Measurements from ENCODE around the gene F13A1. TPM values are rescaled to one million over a fixed set of nuclear protein-coding genes. Genes with fewer than 3 reads are reported as not detected.

The F13A1 gene
- polyA plus RNA-seq, 2 of the 4 experiments (the other 2 are of a cell fraction) = not detected

GRCh38 chr6:6368040-6368683 is 47.7 kb upstream of the F13A1 start:
- no peak overlapping the region for H3K27ac ChIP-seq
- TF ChIP-seq ZSCAN20 (CRISPR knock-in tag; IDR thresholded peaks at IDR 0.05) = no peak
- no peak for DNase-seq (ENCODE audit: low read depth in 1 of 2, low spot score in 1 of 2)
- FAIRE-seq = no peak
- ATAC-seq = no peak
- no peaks in the 10 kb centered on the region for H3K9me3 ChIP-seq
- ChIA-PET CTCF (no interaction called here), POLR2A (no interaction called here)
- H3K4me1 ChIP-seq = no peaks in the 10 kb centered on the region
- WGBS (ENCODE audit: missing lambda C conversion rate) = 49% methylated on average over 3 of the region's 3 CpGs
- H3K4me2 ChIP-seq = no peak overlapping the region
- no peak overlapping the region for H3K4me3 ChIP-seq

GRCh38 chr6:6366803-6367202 is 46.3 kb upstream of the F13A1 start:
- POLR2A ChIA-PET = no interaction called here
- FAIRE-seq (no peak), ATAC-seq (no peak), DNase-seq (ENCODE audit: low read depth in 1 of 2, low spot score in 1 of 2) (no peak)
- Histone ChIP-seq H3K4me2 (no peak overlapping the region), H3K9me3 (no peaks in the 10 kb centered on the region), H3K27ac (no peak overlapping the region), H3K4me1 (no peaks in the 10 kb centered on the region), H3K4me3 (no peak overlapping the region)
- 25% methylated on average over 8 of the region's 8 CpGs for WGBS (ENCODE audit: missing lambda C conversion rate)
- TF ChIP-seq CTCF (IDR thresholded peaks at IDR 0.05) (no peak), PHF8 (IDR thresholded peaks at IDR 0.05; ENCODE audit: borderline replicate concordance, low read depth) (no peak), POLR2A (IDR thresholded peaks at IDR 0.05; ENCODE audit: low read length) (no peak), JUNB (IDR thresholded peaks at IDR 0.05) (no peak), PBX3 (IDR thresholded peaks at IDR 0.05) (no peak), EP300 (IDR thresholded peaks at IDR 0.05) (no peak), ZSCAN20 (CRISPR knock-in tag; IDR thresholded peaks at IDR 0.05) (no peak), CHD2 (IDR thresholded peaks at IDR 0.05; ENCODE audit: low read length, partially characterized antibody) (no peak), ATOH8 (CRISPR knock-in tag; IDR thresholded peaks at IDR 0.05; ENCODE audit: low read depth) (no peak), HOXB13 (CRISPR knock-in tag; IDR thresholded peaks at IDR 0.05; ENCODE audit: low read depth) (no peak), ZFP36 (IDR thresholded peaks at IDR 0.05; ENCODE audit: borderline replicate concordance, partially characterized antibody) (no peak), FOXS1 (CRISPR knock-in tag; IDR thresholded peaks at IDR 0.05) (no peak), E2F6 (IDR thresholded peaks at IDR 0.05; ENCODE audit: borderline replicate concordance, low read depth) (no peak)
- CTCF ChIA-PET = no interaction called here

- ChIA-PET CTCF (no interaction called here), POLR2A (no interaction called here)
- DNase-seq (ENCODE audit: low read depth in 1 of 2, low spot score in 1 of 2) (no peak), ATAC-seq (no peak), FAIRE-seq (no peak)
- no peaks in the 10 kb centered on the region for H3K4me1 ChIP-seq
- H3K4me3 ChIP-seq = no peak overlapping the region
- H3K9me3 ChIP-seq = no peaks in the 10 kb centered on the region
- WGBS (ENCODE audit: missing lambda C conversion rate) = 18% methylated on average over 3 of the region's 4 CpGs
- no peak for TF ChIP-seq EHF (CRISPR knock-in tag; IDR thresholded peaks at IDR 0.05)
- TF ChIP-seq FOSL2 (IDR thresholded peaks at IDR 0.05) = no peak
- no peak for TF ChIP-seq FOSL2 (CRISPR knock-in tag; IDR thresholded peaks at IDR 0.05)
- no peak for TF ChIP-seq CBX2 (IDR thresholded peaks at IDR 0.05; ENCODE audit: borderline replicate concordance, low read depth)
- no peak for TF ChIP-seq RAD21 (conservative IDR thresholded peaks at IDR 0.05 in 1 of 2, IDR thresholded peaks at IDR 0.05 in 1 of 2)
- H3K4me2 ChIP-seq = no peak overlapping the region
- H3K27ac ChIP-seq = no peak overlapping the region
Observed at GRCh38 chr6:6365242-6365641, 44.8 kb upstream of the F13A1 start.
